Astrocyte of the cerebellum (primary cell): ENCODE results near the gene CARM1.

Experiments used
- DNase-seq: peaks from one replicate; pipeline ENCODE4 v3.0.0-alpha.2; 2011; ENCODE audit warnings: low read depth
- H3K4me3 ChIP-seq: 2 replicates; pipeline ENCODE4 v1.5.1; 2011; ENCODE audit warnings: mild to moderate bottlenecking, low read depth, low read length, moderate library complexity
- CTCF ChIP-seq: IDR thresholded peaks from 2 replicates; pipeline ENCODE4 v1.5.1; 2012; ENCODE audit warnings: low read length, low read depth, moderate library complexity, mild to moderate bottlenecking; ENCODE audit errors: missing control alignments
- in situ Hi-C: cut with HindIII; loops from 2 replicates; pipeline ENCODE4 v1.10.0; 2017; ENCODE audit warnings: low sequenced_read_pairs

The CARM1 gene

GRCh38 chr19:10870955-10871603 lies at the start of gene CARM1:
CARM1 (plus strand) TSS chr19:10871553; CDS start chr19:10871703, 150 bp downstream.
- peak; percentile 50 for TF ChIP-seq CTCF
- peak; percentile 94 for DNase-seq
- in situ Hi-C loops = no loop called here
- peak within 1 kb of the TSS; percentile 80 for H3K4me3 ChIP-seq

- no peak for TF ChIP-seq CTCF
- no peak for DNase-seq
- in situ Hi-C loops = no loop called here
- H3K4me3 ChIP-seq = no peak overlapping the region
These were observed 47.7 kb upstream of the CARM1 start for GRCh38 chr19:10823690-10824089.

GRCh38 chr19:10826231-10826630 lies 45.1 kb upstream of the CARM1 start:
- in situ Hi-C loops = no loop called here
- no peak for TF ChIP-seq CTCF
- DNase-seq = no peak
- no peak overlapping the region for H3K4me3 ChIP-seq

GRCh38 chr19:10826846-10827245 lies 44.5 kb upstream of the CARM1 start:
- no peak overlapping the region for H3K4me3 ChIP-seq
- TF ChIP-seq CTCF = no peak
- in situ Hi-C loops = no loop called here
- no peak for DNase-seq

- peak; percentile 8 for TF ChIP-seq CTCF
- no peak for DNase-seq
- no peak overlapping the region for H3K4me3 ChIP-seq
These were observed 42.2 kb upstream of the CARM1 start for GRCh38 chr19:10828981-10829821.

GRCh38 chr19:10829967-10830366 lies 41.4 kb upstream of the CARM1 start:
- DNase-seq = no peak
- in situ Hi-C loops = no loop called here
- no peak for TF ChIP-seq CTCF

More at GRCh38 chr19:10828981-10829821, 42.2 kb upstream of the CARM1 start:
- in situ Hi-C loops = no loop called here

More at GRCh38 chr19:10829967-10830366, 41.4 kb upstream of the CARM1 start:
- no peak overlapping the region for H3K4me3 ChIP-seq
